H1 (cell line): Measurements from ENCODE around the gene ITGA11. TPM values are rescaled to one million over a fixed set of nuclear protein-coding genes. Genes with fewer than 3 reads are reported as not detected.

ENCODE experiments used
- ATF2 ChIP-seq: IDR thresholded peaks from 2 replicates; pipeline ENCODE4 v1.6.1; 2012; ENCODE audit warnings: low read length, inconsistent platforms
- CHD7 ChIP-seq: fragments of 300-600 bp; sonication (generic); IDR thresholded peaks from 2 replicates; pipeline ENCODE4 v1.7.1; 2012; ENCODE audit warnings: low read length, moderate library complexity, mild to moderate bottlenecking, inconsistent platforms; ENCODE audit not compliant: insufficient replicate concordance
- CTBP2 ChIP-seq: IDR thresholded peaks from 2 replicates; pipeline ENCODE4 v1.7.0; 2011; ENCODE audit warnings: borderline replicate concordance, mild to moderate bottlenecking, moderate library complexity, mixed read lengths, low read length; ENCODE audit not compliant: insufficient read depth, insufficient read length
- POU5F1 ChIP-seq: IDR thresholded peaks from 2 replicates; pipeline ENCODE4 v1.6.1; 2011; ENCODE audit warnings: low read depth, mild to moderate bottlenecking, low read length, moderate library complexity
- RNF2 ChIP-seq: fragments of 200-900, 300-1000 bp; sonication (generic); IDR thresholded peaks from 2 replicates; pipeline ENCODE4 v1.7.1; 2016; ENCODE audit warnings: borderline replicate concordance, low read depth, mild to moderate bottlenecking, antibody characterized with exemption, low read length; ENCODE audit not compliant: poor library complexity, severe bottlenecking; ENCODE audit errors: missing control alignments
- SIN3A ChIP-seq, 2 experiments: IDR thresholded peaks in 1 of 2; conservative IDR thresholded peaks in 1 of 2; 2 replicates each; pipeline ENCODE4 v1.6.1; 2011 to 2012; ENCODE audit warnings: low read length in 2 of 2, improper control_type of control experiment in 1 of 2, low read depth in 1 of 2, mild to moderate bottlenecking in 1 of 2
- polyA plus RNA-seq, 7 experiments: library from polyadenylated mRNA; depleted of rRNA in 3 of 7; stranded (reverse) in 5 of 7; unstranded in 2 of 7; fragments of >200 nt in 5 of 7; fragments of 200-250 nt in 2 of 7; gene quantifications; 1 replicate in 5 of 7; 2 replicates in 1 of 7; 4 replicates in 1 of 7; pipeline versions ENCODE4 v1.2.1 to v1.2.3, GENCODE V29; 2011 to 2013; ENCODE audit warnings: missing spikeins in 2 of 7, mixed read lengths in 2 of 7
- total RNA-seq: library from RNA; stranded (reverse); fragmentation: NEBNext Ultra II Directional; extraction: Animal tissue kit (Norgen Biotek cat#: 25700); gene quantifications from 2 replicates; pipeline ENCODE4 v1.2.1, GENCODE V29; 2021

Gene ITGA11
- total and polyA plus RNA-seq, 2 of the 8 experiments (the other 6 are each of a cell fraction or from before 2014, with no cell fraction given), result 0.05 to 0.06 TPM

- TF ChIP-seq CHD7, result no peak
- TF ChIP-seq CTBP2, result no peak
- no peak for TF ChIP-seq RNF2
- no peak for TF ChIP-seq POU5F1
- TF ChIP-seq ATF2, result no peak
- TF ChIP-seq SIN3A (conservative IDR thresholded peaks at IDR 0.05 in 1 of 2, IDR thresholded peaks at IDR 0.05 in 1 of 2; ENCODE audit: low read depth in 1 of 2, low read length in 2 of 2), result no peak
Measured at GRCh38 chr15:68303560-68304436, 128.2 kb downstream of the ITGA11 start (continued).
